GM21723 (cell line): ENCODE results near the gene CBLN1.
"Not testable (repeated sequence)": the region's sequence is repeated elsewhere in the genome, so short reads cannot be mapped to it uniquely, and the experiment has no call there.

Source experiments
- ATAC-seq: cut with Tn5 transposase; IDR thresholded peaks from one replicate; pipeline ENCODE4 v1.9.1; 2021; ENCODE audit warnings: mild to moderate bottlenecking, moderate library complexity; ENCODE audit not compliant: unreplicated experiment

CBLN1 gene

DNA sequence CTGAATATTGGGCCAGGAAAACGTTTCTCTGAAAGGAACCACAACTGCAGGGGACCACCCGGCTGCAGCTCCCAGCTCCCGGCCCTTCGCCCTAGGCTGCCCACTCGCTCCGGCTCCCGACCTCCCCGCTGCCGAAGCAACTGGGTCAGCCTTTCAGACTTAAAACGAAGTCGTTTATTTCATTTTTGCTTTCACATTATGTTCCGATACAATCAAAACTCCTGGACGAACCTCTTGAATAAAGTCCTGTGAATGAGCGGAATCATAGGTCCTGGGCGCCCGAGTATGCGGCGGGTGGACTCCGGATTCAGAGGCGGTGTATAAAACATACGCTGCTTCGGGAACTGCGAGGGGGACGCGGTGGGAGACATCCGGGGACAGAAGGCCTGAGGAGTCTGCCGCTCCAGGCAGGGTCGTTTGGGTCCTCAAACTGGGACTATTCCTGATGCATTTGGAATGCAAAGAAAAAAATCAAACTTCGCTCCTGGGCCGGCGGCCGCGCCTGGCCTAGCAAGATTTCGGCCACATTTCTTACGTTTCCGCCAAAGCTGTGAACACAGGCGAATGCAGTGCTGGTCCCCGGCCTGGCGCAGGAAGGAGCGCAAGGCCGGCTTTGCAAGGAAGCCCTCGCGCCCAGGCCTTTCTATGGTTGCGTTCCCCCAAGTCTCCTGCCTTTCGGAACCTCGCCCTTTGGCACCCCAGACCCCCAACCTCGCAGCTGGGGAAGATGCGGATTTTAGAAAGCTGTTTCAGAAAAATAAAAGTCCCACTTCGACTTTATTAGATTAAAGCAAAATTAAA, 3.7 kb downstream of the CBLN1 start:
- ATAC-seq, result no peak

DNA sequence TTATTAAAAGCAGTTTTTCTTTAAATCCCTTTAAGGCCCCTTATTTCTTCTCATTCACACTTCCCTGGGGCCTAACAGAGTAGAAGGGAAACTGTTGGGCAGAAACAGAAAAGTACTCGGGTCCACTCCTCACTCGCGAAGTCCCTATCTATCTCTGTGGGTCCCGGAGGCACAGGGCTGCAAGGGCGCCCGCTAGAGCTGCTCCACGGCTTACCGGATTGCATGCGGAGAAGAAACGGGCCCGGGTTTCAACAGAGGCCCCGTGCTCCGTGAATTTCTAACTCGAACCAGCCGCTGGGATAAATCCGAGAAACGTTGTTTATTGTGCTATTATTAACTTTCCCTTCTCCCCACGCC, 4.3 kb downstream of the CBLN1 start:
- ATAC-seq, result no peak

DNA sequence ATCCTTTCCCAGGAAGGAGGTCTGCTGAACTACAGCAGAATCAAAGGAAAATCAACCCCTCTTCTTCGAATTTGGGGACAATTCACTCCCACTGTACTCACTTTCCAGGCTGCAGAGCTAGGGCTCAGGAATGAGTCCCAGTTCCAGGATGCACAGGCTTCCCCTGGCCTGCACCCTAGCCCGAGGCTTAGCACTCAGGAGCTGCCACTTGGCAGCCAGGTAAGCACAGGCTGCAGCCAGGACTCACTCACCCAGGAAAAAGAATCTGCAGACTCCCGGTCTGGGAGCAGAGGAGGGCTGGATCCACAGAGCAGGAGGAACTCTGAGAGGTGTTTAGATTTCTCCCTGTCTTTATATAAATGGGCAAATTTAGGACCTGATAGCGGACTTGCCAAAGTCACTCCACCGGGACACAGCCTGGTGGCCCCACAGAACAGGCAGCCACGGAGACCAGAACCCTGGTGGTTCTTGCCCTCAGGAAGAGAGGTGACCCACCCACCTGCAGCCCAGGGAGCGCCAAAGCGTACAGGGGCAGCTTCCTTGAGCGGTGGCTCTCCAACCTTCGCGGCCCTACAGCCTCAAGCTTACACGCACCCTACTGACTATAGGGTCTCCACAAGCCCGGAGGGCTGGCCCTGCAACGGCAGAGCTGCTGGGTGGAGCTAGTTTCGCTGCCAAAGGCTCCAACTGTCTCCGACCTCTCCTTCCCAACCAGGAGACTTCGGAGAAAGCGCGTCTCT, 4.8 kb downstream of the CBLN1 start:
- ATAC-seq, result no peak

DNA sequence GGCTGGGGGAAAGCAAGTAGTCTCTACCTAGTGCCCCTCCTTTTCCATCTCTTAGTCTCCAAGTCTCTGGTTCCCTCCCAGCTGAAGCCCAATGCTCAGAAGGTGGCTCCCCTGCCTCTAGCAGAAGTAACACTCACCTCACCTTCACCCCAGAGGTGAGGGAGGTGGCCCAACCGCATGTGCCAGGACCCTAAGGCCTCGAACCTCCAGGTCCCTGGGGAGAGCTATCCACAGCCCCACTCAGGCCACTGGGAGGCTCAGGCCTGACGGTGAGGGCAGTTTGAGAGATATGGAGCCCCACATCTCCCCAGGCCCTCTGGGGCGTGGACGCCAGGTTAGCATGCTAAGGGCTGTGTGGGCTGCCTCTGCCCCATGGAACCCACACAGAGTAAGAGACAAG, 5.8 kb downstream of the CBLN1 start:
- ATAC-seq, result no peak

DNA sequence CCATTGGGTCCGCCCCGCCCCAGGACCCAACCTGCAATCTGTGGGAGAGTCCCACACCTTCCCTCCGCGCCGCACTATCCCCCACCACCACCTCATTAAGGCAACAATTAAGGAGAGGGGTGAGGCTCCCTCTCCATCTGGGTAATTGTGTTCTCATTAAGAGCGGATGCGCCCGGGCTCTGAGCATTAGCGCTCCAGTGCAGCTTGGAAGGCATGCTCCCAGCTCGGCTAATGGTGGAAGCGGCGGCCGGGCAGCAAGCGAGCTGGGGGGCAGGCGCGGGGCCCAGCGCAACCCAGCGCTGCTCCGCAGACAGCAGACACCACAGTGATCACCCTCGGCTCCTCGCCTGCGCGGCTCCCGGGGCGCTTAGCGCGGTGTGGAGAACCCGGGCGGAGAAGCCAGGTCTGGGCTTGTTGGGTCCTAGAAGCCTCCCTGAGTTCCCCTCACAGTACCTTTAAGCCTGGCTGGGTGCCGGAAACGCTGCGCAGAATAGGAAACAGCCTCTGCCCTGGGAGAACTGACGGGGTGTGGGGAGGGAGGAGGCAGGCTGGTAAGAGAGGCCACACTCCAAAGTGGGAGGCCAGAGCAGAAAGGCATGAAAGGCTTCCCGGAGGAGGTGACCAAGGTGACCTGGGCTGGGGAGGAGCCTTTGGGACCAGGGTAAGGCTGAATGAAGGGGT, 6.4 kb downstream of the CBLN1 start:
- no peak for ATAC-seq

DNA sequence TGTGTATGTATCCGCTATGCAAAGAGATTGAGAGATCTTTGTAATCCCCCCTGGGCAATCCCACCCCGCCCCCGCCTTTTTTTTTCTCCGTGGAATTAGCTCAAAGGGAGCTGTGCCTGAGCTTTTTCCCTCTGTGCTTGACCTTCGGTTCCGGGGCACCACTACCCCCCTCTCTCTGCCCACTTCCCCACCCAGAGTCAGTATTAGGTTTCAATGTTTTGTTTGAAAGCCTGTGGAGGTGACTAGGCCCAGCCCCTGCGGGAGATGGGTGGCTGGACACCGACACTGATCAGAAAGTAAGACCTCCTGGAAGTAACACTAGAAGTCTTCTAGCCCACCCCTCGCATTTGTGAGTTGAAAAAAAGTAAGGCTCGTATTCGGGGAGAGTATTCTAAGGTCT, 7.0 kb downstream of the CBLN1 start:
- no peak for ATAC-seq

DNA sequence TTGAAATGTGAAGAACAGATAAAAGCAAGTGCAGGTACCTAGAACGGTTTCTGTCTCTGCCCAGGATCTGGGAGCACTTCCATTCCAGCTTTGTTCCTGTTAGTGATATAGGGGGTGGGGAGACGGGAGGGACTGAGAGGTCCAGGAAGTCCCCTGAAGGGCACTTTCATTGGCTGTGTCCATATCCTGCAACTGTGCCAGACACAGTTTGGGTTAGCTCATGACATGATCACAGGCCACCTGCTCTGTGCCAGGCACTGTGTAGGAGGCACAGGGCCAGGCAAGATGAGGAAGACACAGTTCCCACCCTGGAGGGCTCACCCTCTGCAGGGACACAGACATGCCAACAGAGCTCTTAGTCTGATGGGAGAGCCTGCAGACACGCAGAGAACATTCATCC, 7.9 kb downstream of the CBLN1 start:
- ATAC-seq, result no peak

DNA sequence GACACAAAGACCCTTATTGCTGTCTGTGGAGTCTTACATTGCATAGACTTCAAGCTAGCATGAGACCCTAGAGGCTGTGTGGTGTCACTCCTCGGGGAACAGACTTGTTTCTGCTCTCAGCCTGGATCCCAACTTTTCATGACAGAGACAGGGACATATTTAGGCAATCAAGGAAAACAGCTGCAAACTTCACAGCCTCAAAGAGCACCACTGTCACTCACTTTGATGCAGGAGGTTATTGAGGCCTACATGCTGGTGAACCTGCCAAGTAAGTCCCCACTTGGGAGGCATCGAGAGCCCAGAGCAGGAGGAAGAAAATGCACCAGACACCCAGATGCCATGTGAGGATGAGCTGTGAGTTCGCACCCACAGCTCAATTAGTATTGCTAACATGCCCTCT, 10.3 kb downstream of the CBLN1 start:
- ATAC-seq, result no peak

DNA sequence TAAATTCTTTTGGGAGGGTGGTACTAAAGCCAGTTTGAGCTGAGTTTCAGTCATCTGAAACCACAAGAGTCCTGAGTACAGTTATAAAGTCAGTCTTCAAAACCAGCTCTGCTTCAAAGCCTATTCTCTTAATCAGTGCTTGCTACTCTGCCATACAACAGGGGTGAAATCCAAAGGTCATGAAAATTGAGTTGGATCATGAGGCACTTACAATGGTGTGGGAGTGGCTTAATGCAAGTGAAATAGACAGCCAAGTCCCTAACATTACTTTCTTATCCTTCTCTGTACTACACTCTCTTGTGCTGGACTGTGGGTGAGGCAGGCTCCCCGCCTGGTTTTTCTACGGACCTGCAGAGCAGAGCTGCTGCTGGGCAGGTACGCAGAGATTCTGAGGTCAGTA, 12.4 kb downstream of the CBLN1 start:
- ATAC-seq, result no peak

DNA sequence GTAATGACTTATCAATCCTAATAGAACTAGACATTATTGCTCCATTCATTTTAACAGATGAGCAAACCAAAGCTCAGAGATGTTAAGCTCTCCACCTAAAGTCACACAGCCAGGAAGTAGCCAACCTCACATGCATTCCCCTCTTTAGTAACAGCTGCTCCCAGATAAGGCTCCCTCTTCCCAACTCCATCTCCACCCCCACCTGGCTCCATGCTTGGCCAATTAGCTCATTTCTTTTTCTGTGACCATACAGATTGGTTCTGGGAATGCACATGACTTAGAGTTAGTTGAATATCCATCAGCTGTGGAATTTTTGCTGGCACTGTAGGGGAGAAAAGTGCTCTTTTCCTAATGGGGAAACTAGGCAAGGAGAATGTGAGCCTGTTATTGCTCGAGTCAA, 13.0 kb downstream of the CBLN1 start:
- ATAC-seq, result no peak

DNA sequence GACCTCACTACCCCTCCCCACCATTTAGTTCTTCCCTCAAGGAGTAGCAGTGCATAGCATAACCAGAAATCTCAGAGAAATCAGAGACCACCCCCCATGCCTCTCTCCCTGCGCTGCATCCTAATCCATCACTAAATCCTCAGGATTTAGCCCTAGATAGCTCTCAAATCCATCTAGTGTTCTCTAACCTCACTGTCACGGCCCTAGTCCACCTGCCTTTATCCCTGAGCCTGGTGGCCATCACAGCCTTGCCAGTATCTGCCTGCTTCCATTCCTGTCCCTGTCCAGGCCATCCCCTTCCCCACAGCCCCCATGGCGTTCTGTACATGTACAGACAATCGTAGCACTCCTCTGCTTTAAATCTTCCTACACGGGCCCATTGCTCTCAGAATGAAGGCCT, 19.1 kb downstream of the CBLN1 start:
- ATAC-seq, result no peak

DNA sequence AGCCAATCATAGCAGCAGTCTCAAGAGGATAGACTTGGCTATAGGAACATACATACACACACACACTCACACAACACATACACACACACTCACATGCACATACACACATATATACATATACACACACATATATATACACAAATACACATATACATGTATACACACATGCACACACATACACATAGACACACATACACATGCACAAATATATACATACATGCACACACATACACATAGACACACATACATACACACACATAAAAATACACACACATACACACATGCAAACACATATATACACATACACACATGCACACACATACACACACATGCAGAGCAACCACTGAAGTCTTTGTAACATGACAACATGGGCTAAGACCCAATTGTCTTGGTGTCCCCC, 19.7 kb downstream of the CBLN1 start:
- ATAC-seq, result no peak

DNA sequence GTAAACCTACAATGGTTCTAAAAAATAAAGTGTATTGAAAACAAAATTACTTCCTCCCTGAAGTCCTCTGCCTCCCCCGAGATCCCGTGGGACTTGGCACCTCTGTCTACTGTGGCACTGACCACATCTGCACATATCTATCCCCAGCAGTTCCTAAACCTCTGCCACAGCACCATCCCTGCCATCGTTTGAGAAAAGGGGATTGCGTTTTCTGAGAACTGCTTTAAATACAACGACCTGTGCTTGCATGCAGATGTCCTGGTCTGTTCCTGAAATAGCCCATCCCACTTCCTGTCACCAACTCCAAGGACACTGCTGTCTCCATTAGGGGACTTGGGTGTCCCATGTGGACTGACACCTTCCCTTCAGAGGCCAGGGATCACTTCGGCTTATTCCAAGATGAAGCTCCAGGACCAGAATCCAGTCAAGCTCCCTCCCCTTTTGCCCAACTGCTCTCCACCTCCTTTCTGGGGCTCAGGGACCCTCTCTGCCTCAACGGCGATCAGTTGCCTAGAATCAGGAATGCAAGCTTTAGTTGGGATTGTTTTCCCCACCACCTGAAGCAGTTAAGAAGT, 20.6 kb downstream of the CBLN1 start:
- ATAC-seq, result no peak

DNA sequence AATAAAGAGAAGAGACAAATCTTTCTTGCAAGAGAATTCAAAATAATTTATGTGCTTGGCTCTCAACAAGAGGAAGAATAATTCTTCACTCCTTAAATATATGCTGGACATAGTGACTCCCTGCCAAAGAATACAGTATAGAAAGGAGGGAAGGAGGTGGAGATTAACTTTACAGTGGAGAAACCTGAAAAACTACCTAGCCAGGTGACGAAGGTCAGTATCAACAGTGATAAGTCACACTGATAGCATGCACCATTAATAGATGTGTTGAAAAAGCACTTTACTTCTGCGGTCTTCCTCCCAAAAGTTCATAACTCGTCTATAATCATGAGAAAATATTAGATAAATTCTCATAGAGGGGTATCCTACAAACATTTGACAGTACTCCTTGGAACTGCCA, 21.4 kb downstream of the CBLN1 start:
- ATAC-seq, result no peak

DNA sequence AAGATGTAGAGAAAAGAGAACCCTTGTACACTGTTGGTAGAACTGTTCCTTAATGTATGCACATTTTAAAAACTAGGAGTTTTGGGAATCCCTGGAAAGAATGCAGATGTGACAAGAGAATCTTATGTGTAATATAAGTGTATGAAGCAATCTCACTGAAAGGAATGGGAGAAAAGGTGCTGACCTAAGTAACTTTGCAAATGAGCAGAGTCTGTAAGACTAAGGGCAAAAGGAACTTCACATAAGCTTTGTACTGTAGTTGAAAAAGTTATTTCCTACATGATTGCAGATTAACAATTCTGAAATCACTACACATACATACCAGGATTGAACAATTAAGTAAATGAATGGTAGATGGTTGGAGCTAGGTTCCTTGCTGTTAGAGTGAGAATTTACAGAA, 22.3 kb downstream of the CBLN1 start:
- ATAC-seq, result no peak

DNA sequence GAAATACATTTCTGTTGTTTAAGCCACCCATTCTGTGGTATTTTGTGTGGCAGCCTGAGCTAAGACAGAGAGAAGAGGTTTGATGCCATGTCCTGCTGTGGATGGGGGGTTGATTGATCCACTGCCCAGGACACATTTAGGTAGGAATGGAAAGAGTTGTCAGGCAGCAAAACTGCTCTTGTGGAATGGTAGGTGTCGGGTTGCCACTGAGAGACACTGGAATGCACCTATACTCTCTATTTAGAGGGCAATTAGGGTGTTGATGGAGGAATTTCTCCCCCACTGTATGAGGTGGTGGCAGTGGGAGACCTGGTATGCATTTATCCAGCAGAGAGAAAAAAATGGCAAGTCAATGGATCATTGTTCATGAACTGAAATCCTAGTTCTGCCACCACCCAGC, 30.9 kb downstream of the CBLN1 start:
- ATAC-seq, result no peak

DNA sequence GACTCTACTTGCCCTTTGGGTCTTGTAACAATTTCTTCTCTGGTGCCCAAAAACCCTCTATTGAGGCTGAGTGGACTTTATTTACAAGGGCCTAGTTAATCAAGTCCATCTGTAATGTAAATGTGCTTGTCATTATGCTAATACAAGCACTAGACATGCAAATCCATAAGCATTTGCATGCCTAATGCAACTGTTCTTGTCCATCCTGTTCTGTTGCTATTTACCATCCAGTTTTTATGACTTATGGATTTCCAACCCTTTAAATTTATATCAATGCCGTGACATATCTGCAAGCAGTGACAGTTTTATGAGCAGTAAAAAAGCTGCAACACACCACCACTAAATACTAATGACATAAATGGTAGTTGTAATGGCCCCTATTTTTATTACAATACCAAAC, 33.4 kb downstream of the CBLN1 start:
- no peak for ATAC-seq

DNA sequence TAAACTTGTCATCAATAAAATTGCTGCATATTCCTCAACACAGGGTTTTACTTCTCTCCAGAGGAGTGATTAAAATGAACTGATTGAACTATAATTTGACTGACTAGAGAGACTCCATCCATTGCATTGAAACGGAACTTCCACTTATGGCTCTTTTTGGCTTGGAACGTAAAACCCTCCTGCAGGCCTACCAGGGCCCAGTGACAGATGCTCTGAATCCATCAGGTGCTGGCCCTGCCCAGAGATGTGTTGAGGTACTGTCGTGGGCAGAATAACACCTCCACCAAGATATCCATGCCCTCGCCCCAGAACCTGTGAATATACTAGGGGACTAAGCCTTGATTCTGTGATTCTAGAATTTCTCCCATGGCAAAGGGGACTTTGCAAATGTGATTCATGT, 45.4 kb downstream of the CBLN1 start:
- no peak for ATAC-seq

DNA sequence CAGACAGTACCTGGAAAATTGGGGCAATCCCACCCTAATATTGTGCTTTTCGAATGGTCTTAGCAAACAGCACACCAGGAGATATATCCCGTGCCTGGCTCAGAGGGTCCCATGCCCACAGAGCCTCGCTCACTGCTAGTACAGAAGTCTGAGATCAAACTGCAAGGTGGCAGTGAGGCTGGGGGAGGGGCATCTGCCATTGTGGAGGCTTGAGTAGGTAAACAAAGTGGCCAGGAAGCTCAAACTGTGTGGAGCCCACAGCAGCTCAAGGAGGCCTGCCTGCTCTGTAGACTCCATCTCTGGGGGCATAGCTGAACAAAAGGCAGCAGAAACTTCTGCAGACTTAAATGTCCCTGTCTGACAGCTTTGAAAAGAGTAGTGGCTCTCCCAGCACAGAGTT, 53.3 kb downstream of the CBLN1 start:
- not testable (repeated sequence) for ATAC-seq
